Breast epithelium (tissue), 4 donors: ENCODE results near the gene CFAP54. TPM values are rescaled to one million over a fixed set of nuclear protein-coding genes. Genes with fewer than 3 reads are reported as not detected.

Experiments used
- DNase-seq, 2 donors: peaks; one replicate each; pipeline ENCODE4 v3.0.0-alpha.2; 2019; ENCODE audit warnings: low spot score in 2 of 2
- H3K27ac ChIP-seq, 2 donors: fragments of 200-600 bp; sonication (generic) in 1 of 2; one replicate each; pipeline ENCODE4 v1.5.1; 2016 to 2019; ENCODE audit warnings: mild to moderate bottlenecking in 1 of 2
- H3K27me3 ChIP-seq, 2 donors: fragments of 200-600 bp; sonication (generic) in 1 of 2; one replicate each; pipeline versions ENCODE4 v1.5.1 to v1.6.0; 2017 to 2019; ENCODE audit warnings: control low read depth in 1 of 2, mild to moderate bottlenecking in 1 of 2
- H3K36me3 ChIP-seq: fragments of 200-600 bp; one replicate; pipeline ENCODE4 v1.5.1; 2019
- H3K4me1 ChIP-seq, 2 donors: fragments of 200-600 bp; sonication (generic); one replicate each; pipeline ENCODE4 v1.5.1; 2016 to 2019; ENCODE audit warnings: control low read depth in 1 of 2
- H3K4me3 ChIP-seq, 3 donors: fragments of 200-600 bp; sonication (generic); 1 replicate in 2 of 3; 2 replicates in 1 of 3; pipeline ENCODE4 v1.5.1; 2016 to 2019; ENCODE audit warnings: mild to moderate bottlenecking in 3 of 3, moderate library complexity in 2 of 3
- H3K9me3 ChIP-seq, 2 donors: fragments of 200-600 bp; sonication (generic) in 1 of 2; one replicate each; pipeline ENCODE4 v1.5.1; 2016 to 2019; ENCODE audit warnings: control low read depth in 1 of 2
- POLR2A ChIP-seq: fragments of 450-650 bp; IDR thresholded peaks from one replicate; pipeline ENCODE4 v1.6.1; 2016; ENCODE audit warnings: antibody characterized with exemption, mild to moderate bottlenecking, moderate library complexity
- POLR2AphosphoS5 ChIP-seq, 3 donors: sonication (generic); formaldehyde crosslinking; IDR thresholded peaks; one replicate each; pipeline ENCODE4 v1.6.1; 2017; ENCODE audit warnings: antibody characterized with exemption in 3 of 3
- intact Hi-C: fragments of 100-400 bp; cut with DNase I; formaldehyde crosslinking; loops from one replicate; pipeline ENCODE4 v1.15.1; 2023; ENCODE audit warnings: low total_unique reads
- total RNA-seq, 3 donors: library from RNA; depleted of rRNA; stranded (reverse); fragments of >200 nt; gene quantifications; one replicate each; pipeline ENCODE4 v1.1.0, GENCODE V29; 2016
- TF ChIP-seq, protein P1 (sequence below), 3 donors: fragments of 450-650 bp; IDR thresholded peaks; one replicate each; pipeline ENCODE4 v1.5.1; 2016 to 2017; ENCODE audit warnings: antibody characterized with exemption in 3 of 3, mild to moderate bottlenecking in 3 of 3, moderate library complexity in 3 of 3

Gene CFAP54
- total RNA-seq, 3 donors from 2014 or later = 0.48 to 7.3 (median 2.9) TPM

DNA sequence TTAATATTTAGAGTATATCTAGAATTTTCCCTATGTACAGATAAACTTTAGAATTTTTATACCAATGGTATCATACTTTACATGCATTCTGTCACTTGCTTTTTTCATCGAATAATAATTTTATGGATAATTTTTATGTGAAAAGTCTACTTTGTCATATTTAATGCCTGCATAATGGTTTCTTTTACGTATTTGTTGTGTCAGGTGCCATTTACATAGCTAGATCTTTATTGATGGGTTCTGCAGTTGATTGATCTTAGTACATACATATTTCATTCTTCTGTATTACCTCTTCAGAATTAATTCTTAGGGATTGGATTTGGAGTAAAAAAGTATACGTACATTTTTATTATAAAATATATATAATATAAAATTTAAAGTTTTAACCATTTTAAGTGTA lies 340.0 kb downstream of the CFAP54 start:
- DNase-seq = no peak
- Histone ChIP-seq H3K27ac (no peak overlapping the region), H3K9me3 (no peaks in the 10 kb centered on the region), H3K4me3 (no peak overlapping the region), H3K27me3 (no peaks in the 10 kb centered on the region), H3K4me1 (no peaks in the 10 kb centered on the region), H3K36me3 (no peaks in the 10 kb centered on the region)
- intact Hi-C loops = no loop called here
- TF ChIP-seq, protein P1, sequence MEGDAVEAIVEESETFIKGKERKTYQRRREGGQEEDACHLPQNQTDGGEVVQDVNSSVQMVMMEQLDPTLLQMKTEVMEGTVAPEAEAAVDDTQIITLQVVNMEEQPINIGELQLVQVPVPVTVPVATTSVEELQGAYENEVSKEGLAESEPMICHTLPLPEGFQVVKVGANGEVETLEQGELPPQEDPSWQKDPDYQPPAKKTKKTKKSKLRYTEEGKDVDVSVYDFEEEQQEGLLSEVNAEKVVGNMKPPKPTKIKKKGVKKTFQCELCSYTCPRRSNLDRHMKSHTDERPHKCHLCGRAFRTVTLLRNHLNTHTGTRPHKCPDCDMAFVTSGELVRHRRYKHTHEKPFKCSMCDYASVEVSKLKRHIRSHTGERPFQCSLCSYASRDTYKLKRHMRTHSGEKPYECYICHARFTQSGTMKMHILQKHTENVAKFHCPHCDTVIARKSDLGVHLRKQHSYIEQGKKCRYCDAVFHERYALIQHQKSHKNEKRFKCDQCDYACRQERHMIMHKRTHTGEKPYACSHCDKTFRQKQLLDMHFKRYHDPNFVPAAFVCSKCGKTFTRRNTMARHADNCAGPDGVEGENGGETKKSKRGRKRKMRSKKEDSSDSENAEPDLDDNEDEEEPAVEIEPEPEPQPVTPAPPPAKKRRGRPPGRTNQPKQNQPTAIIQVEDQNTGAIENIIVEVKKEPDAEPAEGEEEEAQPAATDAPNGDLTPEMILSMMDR (IDR thresholded peaks at IDR 0.05) = no peak
- no peak for TF ChIP-seq POLR2A
- no peak for TF ChIP-seq POLR2AphosphoS5 (IDR thresholded peaks at IDR 0.05)

DNA sequence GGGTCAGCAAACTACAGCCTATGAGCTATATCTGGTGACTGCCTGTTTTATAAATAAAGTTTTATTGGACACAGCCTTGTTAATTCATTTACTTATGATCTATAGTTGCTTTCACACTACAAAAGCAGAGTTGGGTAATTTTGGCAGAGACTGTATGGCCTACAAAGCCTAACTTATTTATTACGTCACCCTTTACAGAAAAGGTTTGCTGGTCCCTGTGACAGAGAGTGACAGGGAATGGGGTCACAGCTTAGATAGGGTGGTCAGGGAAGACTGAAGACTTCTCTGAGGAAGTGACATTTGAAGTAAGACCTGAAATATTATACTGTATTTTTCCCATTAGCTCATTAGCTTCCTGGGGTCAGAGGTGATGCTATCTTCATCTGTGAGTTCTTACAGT lies 342.0 kb downstream of the CFAP54 start:
- TF ChIP-seq, protein P1 (IDR thresholded peaks at IDR 0.05) = no peak
- no peak for TF ChIP-seq POLR2AphosphoS5 (IDR thresholded peaks at IDR 0.05)
- intact Hi-C loops = no loop called here
- Histone ChIP-seq H3K36me3 (no peaks in the 10 kb centered on the region), H3K27me3 (no peaks in the 10 kb centered on the region), H3K27ac (no peak overlapping the region), H3K4me1 (no peaks in the 10 kb centered on the region), H3K9me3 (no peaks in the 10 kb centered on the region), H3K4me3 (no peak overlapping the region)
- no peak for DNase-seq

DNA sequence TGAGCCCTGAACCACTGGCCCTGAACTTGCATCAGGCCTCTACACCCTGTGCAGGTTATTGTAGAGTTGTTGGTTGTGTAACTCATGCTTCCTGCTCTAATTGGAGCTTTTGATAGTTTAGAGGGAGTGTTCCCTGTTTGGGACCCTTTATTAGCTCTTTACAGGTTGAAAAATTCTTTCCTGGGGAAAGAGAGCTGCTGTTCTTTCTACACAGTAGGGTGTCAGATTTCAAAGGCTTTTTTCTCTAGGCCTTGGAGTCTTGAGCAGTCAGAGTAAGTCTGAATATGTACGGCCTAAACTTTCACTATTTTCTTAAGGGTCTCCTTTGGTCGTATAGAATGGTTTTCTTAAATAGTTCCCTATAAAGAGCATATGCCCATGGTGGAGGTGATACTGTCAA lies 356.9 kb downstream of the CFAP54 start:
- intact Hi-C loops = no loop called here
- no peak for TF ChIP-seq POLR2A
- TF ChIP-seq, protein P1 (IDR thresholded peaks at IDR 0.05) = no peak
- no peak for TF ChIP-seq POLR2AphosphoS5 (IDR thresholded peaks at IDR 0.05)
- H3K36me3 ChIP-seq = no peaks in the 10 kb centered on the region

DNA sequence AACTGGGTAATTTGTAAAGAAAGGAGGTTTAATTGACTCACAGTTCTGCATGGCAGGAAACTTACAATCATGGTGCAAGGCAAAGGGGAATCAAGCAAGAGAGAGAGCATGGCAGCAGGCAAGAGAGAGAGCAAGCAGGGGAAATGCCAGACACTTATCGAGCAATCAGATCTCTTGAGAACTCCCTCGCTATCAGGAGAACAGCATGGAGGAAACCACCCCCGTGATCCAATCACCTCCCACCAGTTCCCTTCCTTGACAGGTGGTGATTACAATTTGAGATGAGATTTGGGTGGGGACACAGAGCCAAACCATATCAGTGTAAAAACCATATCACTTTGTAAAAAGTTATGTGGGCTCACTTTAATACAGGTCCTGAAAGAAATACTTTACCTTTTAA lies 361.3 kb downstream of the CFAP54 start:
- no peak overlapping the region for H3K4me3 ChIP-seq
- no peak overlapping the region for H3K27ac ChIP-seq
- H3K27me3 ChIP-seq = no peaks in the 10 kb centered on the region
- H3K36me3 ChIP-seq = no peaks in the 10 kb centered on the region
- no peak for DNase-seq
- TF ChIP-seq POLR2A (no peak), POLR2AphosphoS5 (IDR thresholded peaks at IDR 0.05) (no peak)
- TF ChIP-seq, protein P1 (IDR thresholded peaks at IDR 0.05) = no peak
- no peaks in the 10 kb centered on the region for H3K9me3 ChIP-seq
- intact Hi-C loops = no loop called here
- no peaks in the 10 kb centered on the region for H3K4me1 ChIP-seq

More for the DNA sequence above, 356.9 kb downstream of the CFAP54 start:
- no peak for DNase-seq
- Histone ChIP-seq H3K27ac (no peak overlapping the region), H3K4me1 (no peaks in the 10 kb centered on the region), H3K9me3 (no peaks in the 10 kb centered on the region), H3K27me3 (no peaks in the 10 kb centered on the region), H3K4me3 (no peak overlapping the region)

DNA sequence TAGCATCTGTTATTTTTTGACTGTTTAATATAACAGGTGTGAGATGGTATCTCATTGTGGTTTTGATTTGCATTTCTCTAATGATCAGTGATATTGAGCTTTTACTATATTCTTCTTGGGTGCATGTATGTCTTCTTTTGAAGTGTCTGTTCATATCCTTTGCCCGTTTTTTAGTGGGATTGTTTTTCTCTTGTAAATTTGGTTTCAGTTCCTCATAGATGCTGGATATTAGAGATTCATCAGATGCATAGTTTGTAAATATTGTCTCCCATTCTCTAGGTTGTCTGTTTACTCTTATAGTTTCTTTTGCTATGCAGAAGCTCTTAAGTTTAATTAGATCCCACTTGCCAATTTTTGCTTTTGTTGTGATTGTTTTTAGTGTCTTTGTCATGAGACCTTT lies 368.8 kb downstream of the CFAP54 start:
- intact Hi-C loops = no loop called here
- Histone ChIP-seq H3K36me3 (no peaks in the 10 kb centered on the region), H3K9me3 (peaks cover 0 to 4% of the 10 kb centered on the region in 2 donors)

More for the DNA sequence above, 368.8 kb downstream of the CFAP54 start:
- TF ChIP-seq POLR2AphosphoS5 (IDR thresholded peaks at IDR 0.05) = no peak
- no peak for TF ChIP-seq POLR2A
- TF ChIP-seq, protein P1 (IDR thresholded peaks at IDR 0.05) = no peak
- Histone ChIP-seq H3K4me3 (no peak overlapping the region), H3K27me3 (no peaks in the 10 kb centered on the region), H3K4me1 (no peaks in the 10 kb centered on the region), H3K27ac (no peak overlapping the region)
- no peak for DNase-seq
